Hematopoietic multipotent progenitor cell treated with erythropoietin and hydrocortisone succinate and interleukin-3 and kit ligand, for 15 days (in vitro differentiated cells): ENCODE measurements around the gene PPM1J.

Source experiments
- DNase-seq: peaks from one replicate; pipeline ENCODE4 v3.0.0-alpha.2; 2015; ENCODE audit warnings: low spot score

The PPM1J gene

DNA sequence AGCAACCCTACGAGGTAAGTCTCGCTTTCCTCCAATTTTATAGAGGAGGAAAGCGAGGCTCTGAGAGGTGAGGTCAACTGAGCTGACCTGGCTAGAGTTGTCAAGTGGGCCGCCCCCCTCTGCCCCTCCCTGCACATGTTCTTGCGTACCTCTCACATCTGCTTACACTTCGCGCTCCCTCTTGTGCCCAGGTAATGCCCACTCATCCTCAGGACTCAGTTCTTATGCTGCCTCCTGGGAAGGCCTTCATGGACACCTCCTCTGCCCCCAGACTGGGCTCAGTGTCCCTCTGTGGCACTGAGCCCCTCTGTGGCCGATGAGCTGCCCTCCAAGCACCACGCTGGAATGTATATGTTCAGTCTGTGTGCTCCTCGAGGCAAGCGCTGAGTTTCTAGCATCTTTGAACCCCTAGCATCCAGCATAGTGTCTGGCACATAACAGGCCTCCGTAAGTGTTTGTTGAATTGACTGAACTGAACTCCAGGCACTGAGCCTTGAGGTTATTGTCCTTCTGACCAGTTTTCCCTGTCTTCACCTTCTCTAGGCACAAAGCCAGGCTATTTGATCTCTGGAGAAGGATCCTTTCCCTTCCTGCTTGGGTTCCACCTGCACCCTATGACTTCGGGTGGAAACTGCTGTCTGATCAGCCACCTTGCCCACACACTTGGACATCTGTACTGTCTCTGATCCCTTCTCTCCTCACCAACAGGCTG lies 27.2 kb downstream of the PPM1J start:
- DNase-seq, result no peak

DNA sequence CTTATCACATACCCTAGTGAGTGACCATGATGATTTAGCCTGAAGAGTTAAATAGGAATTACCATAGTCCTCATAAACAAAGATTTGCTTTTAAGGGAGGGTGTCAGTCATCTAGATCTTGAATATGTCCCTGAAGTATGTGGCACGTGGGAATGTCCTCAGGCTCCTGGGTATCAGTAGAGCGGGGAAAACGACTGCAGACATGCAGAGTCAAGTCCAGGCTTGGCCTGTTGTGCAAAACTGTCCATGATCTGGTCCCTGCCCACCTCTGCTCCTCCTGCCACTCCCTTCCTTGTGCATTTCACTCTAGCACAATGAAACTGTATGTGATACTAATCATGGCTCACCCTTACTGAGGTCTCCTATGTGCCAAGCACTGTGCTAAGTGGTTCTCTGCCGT lies 27.8 kb downstream of the PPM1J start:
- DNase-seq, result no peak

DNA sequence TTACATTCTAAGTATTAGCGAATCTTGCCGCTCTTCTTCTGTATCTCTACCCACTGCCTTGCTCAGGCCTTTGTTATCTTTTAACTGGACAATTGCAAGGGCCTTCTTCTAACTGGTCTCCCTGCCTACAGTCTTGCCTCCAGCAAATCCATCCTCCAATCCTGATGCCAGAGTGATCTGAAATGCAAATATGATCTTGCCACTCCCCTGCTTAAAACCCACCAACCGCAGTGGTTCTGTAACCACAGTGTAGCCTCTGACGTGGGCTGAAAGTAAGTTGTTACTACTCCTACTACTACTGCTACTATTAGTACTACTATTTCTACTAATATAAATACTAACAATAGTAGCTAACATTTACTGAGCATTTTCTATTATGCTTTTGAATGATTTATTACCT lies 28.3 kb downstream of the PPM1J start:
- DNase-seq, result no peak

DNA sequence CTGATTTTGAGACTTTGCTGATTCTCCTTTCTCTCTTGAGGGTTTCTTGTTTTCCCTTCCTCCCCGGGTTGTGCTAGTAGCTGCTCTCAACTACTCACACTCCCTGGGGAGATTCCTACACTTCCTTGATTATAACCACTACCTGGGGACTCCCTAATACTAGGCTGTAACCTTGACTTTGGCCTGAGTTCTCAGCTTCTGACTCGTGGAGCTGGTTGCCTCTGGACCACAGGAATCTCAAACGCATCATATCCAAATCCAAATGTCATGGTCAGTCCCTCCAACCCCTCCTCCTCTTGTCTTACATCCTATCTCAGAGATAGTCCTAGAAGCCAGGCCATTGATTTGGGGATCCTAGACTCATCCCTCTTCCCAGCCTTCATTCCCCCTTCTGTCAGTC lies 28.7 kb downstream of the PPM1J start:
- DNase-seq, result no peak

DNA sequence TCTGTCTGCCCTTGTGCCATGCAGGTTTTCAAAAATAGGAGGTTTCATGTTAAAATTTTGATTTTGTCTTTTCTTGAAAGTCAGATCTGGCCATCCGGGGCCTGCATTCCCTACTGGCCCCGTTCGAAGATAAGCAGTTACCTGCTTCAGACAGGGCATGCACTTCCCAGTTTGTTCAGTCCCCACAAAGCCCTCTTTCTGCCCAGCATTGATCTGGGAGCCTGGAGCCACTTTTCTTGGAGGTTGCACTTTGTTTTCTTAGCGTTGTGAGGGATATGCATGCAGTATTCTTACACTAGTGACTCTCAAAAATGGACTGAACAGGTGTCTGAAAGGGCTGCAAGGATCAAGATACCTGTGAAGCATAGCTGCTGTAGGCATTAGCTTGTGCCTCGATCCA lies 29.2 kb downstream of the PPM1J start:
- no peak for DNase-seq

DNA sequence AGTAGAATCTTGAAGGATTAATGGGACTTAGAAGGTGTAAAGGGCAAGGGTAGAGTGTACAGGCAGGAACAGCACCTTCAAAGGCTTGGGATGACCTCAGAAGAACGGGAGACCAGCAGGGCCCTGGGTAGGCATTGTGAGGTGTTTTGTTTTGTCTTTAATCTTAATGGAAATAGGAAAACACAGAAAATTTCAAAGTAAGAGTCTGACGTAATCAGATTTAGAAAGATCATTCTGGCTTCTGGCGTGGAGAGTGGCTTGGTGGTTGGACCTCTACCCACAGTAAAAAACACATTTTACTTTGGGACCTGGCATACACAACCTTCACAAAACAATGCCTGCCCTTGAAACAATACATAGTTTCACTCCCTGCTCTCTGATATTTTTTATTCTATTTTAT lies 36.5 kb downstream of the PPM1J start:
- no peak for DNase-seq

DNA sequence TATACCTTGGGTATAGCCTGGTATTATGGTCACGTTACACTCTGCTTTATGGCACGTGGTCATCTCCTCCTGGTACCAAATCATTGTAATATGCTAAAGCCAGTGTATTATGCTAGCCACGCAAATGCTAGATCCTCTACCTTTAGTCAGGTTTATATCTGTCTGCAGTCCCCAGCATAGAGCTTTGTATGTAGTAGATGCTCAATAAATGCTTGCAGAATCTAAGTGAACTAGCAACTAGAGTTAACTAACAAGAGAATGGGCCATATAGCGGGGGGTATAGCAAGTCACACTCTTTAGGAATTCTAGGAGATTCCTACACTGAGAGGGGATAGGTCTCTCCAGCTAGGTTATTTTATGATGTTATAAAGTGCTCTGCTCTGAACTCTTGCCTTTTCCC lies 37.6 kb downstream of the PPM1J start:
- no peak for DNase-seq

DNA sequence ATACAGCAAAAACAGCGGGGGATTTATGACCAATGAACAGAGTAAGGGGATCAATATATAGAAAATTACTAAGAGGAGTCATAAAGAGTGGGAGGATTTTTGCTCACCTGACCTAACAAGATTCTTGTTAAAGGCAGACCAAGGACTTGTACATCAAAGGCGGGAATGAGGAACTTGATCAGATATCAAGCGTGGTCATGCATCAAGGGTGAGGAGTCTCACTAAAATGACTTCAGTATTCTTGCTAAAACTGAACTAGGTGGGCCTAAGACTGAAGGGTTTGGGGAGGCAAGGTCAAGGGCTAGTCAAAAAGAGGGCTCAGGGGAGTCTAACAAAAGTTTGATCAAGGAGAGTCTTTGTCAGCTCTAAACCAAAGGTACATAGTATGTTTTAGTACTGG lies 38.6 kb downstream of the PPM1J start:
- DNase-seq, result no peak

DNA sequence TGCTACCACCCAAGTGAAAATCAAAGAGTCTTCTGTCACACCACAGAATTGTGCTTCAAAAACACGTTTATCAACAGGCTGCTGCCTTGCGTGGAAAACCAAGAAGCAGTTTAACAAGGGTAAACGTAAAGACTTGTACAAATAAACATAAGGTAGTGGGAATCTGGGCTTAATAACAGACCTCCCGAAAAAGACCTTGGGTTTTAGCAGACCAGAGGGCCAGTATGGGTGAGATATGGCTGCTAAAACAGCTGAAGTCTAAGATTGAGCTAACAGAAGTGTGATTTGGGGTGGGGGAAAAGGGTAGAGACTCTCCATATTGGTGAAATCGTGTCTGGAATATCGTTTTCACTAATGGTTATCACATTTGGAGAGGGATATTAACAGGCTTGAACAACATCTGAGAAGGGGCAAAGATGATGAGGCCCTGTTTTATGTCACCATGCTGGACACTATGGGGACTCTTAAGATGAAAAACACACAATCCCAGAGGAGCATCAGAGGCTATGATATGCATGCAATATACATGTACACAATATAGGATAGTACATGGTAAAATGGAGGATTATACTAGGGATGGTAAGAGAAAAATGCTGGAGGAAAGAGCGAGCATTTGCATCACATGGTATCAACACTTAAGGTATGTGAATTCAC lies 39.3 kb downstream of the PPM1J start:
- no peak for DNase-seq

DNA sequence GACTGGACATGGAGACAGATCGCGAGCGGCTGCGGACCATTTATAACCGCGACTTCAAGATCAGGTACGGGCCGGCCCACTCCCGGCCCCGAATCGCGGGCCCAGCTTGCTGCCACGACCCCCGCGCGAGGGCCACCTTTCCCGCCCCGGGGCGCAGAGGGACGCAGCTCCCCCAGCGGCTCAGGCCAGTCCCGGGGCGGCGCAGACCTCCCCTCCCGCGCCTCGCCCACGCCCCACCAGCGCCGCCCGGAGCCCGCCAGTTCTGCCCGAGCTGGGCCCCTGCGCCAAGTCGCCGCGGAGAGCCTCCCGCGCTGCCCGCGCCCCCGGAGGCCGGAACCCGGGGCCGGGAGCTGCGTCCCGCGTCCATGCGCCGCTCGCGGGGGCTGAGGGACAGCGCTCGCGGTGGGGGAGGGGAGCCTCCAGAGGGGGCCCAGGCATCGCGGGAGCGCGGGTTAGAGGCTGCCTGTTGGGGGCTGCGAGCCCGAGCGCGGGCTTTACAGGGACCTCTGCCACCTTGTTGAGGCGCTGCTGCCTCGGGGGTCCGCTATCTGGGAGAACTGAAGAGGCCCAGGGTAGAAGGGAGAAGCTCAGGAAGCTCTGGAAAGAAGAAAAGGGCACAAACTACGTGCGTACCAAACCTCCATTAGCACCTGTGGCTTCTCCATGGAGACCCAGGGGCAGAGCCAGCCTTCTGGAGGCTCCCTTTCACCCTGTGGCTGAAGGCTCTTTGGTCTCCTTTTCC lies 40.0 kb downstream of the PPM1J start:
- no peak for DNase-seq

DNA sequence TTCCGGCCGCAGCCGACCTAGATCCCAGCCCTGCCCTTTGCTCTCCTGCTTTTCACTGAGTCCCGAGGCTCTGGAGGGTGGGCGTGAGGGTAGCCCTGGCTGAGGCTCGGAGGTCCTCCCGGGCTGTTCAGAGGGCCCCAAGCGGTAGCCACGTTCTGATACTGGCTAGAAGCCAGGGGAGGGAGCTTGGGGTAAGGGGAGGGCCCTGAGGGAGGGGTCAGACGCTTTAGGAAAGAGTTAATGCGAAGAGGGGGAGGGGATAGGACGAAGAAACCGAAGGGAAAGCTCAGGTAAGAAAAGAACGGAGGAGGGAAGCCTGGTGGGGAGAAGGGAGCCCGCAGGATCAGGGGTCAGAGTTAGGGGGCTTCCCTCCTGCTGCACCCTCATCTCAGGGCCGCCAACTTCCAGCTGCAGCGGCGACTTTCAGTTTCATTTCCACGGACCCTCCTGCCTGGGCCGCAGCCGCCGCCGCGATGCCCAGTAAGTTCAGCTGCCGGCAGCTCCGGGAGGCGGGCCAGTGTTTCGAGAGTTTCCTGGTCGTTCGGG lies 40.6 kb downstream of the PPM1J start, which contains the start of gene MOV10:
TSS of gene MOV10 (plus strand) at position 220 of the 546 bp plus-strand sequence. CDS start at position 474, 254 bp downstream.
- peak; percentile 56 for DNase-seq

DNA sequence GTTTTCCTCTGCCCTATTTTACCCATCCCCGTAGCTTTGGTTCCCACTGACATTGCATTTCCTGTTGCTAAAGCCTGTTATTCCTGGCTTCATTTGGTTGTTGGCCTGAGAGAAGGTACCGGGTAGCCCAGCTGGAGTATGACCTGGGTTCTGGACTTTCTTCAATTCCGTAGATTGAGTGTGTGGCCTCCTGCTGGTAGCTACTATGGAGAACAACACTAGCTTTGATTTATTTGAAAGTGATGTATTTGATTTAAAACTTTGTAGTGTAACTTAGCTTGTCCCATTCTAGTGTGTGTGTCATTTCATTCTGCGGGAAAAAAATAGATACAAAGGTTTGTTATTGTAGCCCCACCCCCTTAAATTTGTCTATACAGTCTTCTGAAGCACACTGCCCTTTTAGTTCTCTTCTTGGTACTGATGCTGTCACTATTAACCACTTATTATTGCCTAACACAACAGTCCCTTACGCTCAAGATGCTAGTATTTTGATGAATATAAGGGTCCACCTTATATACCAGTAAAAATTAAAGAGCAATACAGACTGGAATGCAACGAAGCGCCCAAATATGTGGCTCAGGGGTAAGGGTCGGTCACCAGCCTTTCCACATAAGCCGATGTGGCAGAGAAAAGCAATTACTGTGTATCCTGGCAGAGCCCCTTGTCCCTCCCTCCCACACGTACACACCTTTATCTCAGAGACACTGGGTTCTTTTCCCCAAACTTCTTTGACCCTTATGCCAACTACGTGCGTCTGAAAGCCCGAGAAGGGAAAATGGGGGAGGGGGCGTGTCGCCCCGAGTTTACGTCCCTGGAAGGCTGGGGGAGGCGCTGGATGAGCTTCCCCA lies 41.3 kb downstream of the PPM1J start:
- DNase-seq, result peak; percentile 27

DNA sequence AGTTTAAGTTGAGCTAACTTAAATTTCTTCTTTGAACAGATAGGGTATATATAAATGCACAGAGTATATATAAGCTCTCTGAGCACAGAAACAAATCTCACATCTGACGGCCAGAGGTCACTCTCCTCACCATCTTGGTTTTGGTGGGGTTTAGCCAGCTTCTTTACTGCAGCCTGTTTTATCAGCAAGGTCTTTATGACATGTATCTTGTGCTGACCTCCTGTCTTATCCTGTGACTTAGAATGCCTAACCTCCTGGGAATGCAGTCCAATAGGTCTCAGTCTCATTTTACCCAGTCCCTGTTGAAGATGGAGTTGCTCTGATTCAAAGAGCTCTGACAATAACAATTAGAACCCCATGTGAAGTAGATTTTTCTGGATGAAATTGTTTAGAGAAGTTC lies 42.3 kb downstream of the PPM1J start:
- DNase-seq, result no peak

DNA sequence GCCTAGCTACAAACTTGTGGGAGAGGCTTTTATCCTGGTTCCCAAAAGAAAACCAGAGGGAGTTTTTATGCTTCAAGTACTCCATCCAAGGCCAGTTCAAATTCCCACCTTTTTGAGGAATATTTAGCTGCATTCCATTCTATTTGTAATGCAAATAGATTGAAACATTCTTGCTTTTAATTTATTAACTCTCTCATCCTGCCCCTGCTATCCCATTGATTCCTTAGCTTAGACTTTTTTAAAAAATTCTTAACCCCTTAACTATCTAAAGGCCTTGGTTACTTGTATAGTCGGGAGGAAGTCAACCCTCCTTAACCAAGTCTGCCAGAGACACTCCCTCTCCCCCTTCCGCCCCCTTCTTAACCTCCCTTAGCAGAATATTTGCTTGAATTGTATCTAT lies 43.1 kb downstream of the PPM1J start:
- no peak for DNase-seq

DNA sequence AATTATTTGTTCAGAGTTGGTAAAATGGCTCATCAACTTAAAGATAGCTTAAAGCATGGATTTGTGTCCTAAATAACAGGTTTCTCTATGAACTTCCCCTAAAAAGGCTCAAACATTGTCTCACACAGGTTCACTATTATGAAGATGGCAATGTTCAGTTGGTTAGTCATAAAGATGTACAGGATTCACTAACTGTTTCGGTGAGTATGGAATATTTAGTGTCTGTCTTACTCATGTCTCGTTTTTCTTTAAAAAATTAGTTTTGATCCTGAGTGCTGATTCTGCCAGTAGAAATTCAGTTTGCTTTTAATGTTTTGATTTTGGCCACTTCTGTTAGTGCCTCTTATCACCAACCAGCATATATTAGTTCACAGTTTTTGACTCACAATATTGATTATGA lies 48.2 kb downstream of the PPM1J start:
- DNase-seq, result no peak

DNA sequence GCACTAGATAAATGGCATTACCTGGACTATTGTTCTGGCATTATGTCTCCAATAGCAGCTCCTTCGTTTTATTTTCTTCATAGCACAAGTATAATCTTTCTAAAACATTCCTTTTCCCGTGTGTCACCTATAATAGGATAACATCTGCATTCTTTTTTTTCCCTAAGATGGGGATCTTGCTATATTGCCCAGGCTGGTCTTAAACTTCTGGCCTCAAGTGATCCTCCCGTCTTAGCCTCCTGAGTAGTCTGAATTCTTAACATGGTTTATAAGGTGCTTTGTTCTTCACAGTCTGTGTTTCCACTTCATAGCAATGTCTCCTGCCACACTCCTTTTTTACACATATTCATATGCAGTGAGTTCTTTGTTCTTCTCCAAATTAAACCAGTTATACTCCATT lies 49.3 kb downstream of the PPM1J start:
- DNase-seq, result no peak
